Measurements from ENCODE around the gene BARX2. TPM values are rescaled to one million over a fixed set of nuclear protein-coding genes. Genes with fewer than 3 reads are reported as not detected.
A peak's percentile ranks its signal among the peaks of the same experiment; 100 is the strongest.

Gene BARX2
- total and polyA plus RNA-seq, 4 donors, result 0.10 to 1.2 (median 0.58) TPM

GRCh38 chr11:129444274-129444673 is 68.6 kb downstream of the BARX2 start:
- H3K4me3 ChIP-seq (ENCODE audit: low read depth, low read length), result no peak overlapping the region
- DNase-seq (ENCODE audit: low read depth in 4 of 6, low spot score in 6 of 6), result no peak
- H3K27me3 ChIP-seq (ENCODE audit: control insufficient read depth, insufficient read depth, low read length), result no peaks in the 10 kb centered on the region
- peaks cover 5% of the 10 kb centered on the region for H3K9me3 ChIP-seq (ENCODE audit: control insufficient read depth, insufficient read depth, low read length)
- WGBS (ENCODE audit: insufficient coverage), result 94% methylated on average over 3 of the region's 5 CpGs
- H3K36me3 ChIP-seq (ENCODE audit: control insufficient read depth, insufficient read depth, low read length), result no peaks in the 10 kb centered on the region
- H3K27ac ChIP-seq (ENCODE audit: low read depth, low read length), result no peak overlapping the region
- H3K4me1 ChIP-seq (ENCODE audit: control insufficient read depth, insufficient read depth, low read length), result peaks cover 11% of the 10 kb centered on the region

GRCh38 chr11:129445226-129445625 is 69.6 kb downstream of the BARX2 start:
- Histone ChIP-seq H3K9me3 (ENCODE audit: control insufficient read depth, insufficient read depth, low read length) (peaks cover 5% of the 10 kb centered on the region), H3K36me3 (ENCODE audit: control insufficient read depth, insufficient read depth, low read length) (no peaks in the 10 kb centered on the region), H3K27me3 (ENCODE audit: control insufficient read depth, insufficient read depth, low read length) (no peaks in the 10 kb centered on the region), H3K4me1 (ENCODE audit: control insufficient read depth, insufficient read depth, low read length) (peaks cover 7% of the 10 kb centered on the region), H3K27ac (ENCODE audit: low read depth, low read length) (no peak overlapping the region), H3K4me3 (ENCODE audit: low read depth, low read length) (no peak overlapping the region)
- no peak for DNase-seq (ENCODE audit: low read depth in 4 of 6, low spot score in 6 of 6)
- WGBS (ENCODE audit: insufficient coverage), result 94% methylated on average over 8 of the region's 9 CpGs

- Histone ChIP-seq H3K27me3 (ENCODE audit: control insufficient read depth, insufficient read depth, low read length) (no peaks in the 10 kb centered on the region), H3K36me3 (ENCODE audit: control insufficient read depth, insufficient read depth, low read length) (no peaks in the 10 kb centered on the region), H3K9me3 (ENCODE audit: control insufficient read depth, insufficient read depth, low read length) (peaks cover 5% of the 10 kb centered on the region), H3K4me1 (ENCODE audit: control insufficient read depth, insufficient read depth, low read length) (peaks cover 3% of the 10 kb centered on the region), H3K4me3 (ENCODE audit: low read depth, low read length) (no peak overlapping the region), H3K27ac (ENCODE audit: low read depth, low read length) (no peak overlapping the region)
- DNase-seq (ENCODE audit: low read depth in 4 of 6, low spot score in 6 of 6), result no peak
- 100% methylated on average over 1 of the region's 3 CpGs for WGBS (ENCODE audit: insufficient coverage)
Observed at GRCh38 chr11:129446572-129446971, 70.9 kb downstream of the BARX2 start.

GRCh38 chr11:129447654-129448239 is 72.1 kb downstream of the BARX2 start:
- Histone ChIP-seq H3K27ac (ENCODE audit: low read depth, low read length) (no peak overlapping the region), H3K9me3 (ENCODE audit: control insufficient read depth, insufficient read depth, low read length) (peaks cover 5% of the 10 kb centered on the region), H3K36me3 (ENCODE audit: control insufficient read depth, insufficient read depth, low read length) (no peaks in the 10 kb centered on the region), H3K4me1 (ENCODE audit: control insufficient read depth, insufficient read depth, low read length) (peaks cover 4% of the 10 kb centered on the region), H3K27me3 (ENCODE audit: control insufficient read depth, insufficient read depth, low read length) (no peaks in the 10 kb centered on the region), H3K4me3 (ENCODE audit: low read depth, low read length) (no peak overlapping the region)
- DNase-seq (ENCODE audit: low read depth in 4 of 6, low spot score in 6 of 6), result no peak
- 86% methylated on average over 1 of the region's 7 CpGs for whole genome bisulfite sequencing (ENCODE audit: insufficient coverage)

GRCh38 chr11:129451524-129451923 is 75.9 kb downstream of the BARX2 start:
- 76% methylated on average over 4 of the region's 5 CpGs for WGBS (ENCODE audit: insufficient coverage)
- Histone ChIP-seq H3K27me3 (ENCODE audit: control insufficient read depth, insufficient read depth, low read length) (no peaks in the 10 kb centered on the region), H3K4me1 (ENCODE audit: control insufficient read depth, insufficient read depth, low read length) (peaks cover 23% of the 10 kb centered on the region), H3K4me3 (ENCODE audit: low read depth, low read length) (no peak overlapping the region), H3K9me3 (ENCODE audit: control insufficient read depth, insufficient read depth, low read length) (peaks cover 6% of the 10 kb centered on the region), H3K27ac (ENCODE audit: low read depth, low read length) (no peak overlapping the region), H3K36me3 (ENCODE audit: control insufficient read depth, insufficient read depth, low read length) (no peaks in the 10 kb centered on the region)
- DNase-seq (ENCODE audit: low read depth in 4 of 6, low spot score in 6 of 6), result peak in 1 of 6 donors; percentile 14

- no peak overlapping the region for H3K4me3 ChIP-seq (ENCODE audit: low read depth, low read length)
- peaks cover 6% of the 10 kb centered on the region for H3K9me3 ChIP-seq (ENCODE audit: control insufficient read depth, insufficient read depth, low read length)
- WGBS (ENCODE audit: insufficient coverage), result 45% methylated on average over 3 of the region's 6 CpGs
- peaks cover 26% of the 10 kb centered on the region for H3K4me1 ChIP-seq (ENCODE audit: control insufficient read depth, insufficient read depth, low read length)
- H3K27ac ChIP-seq (ENCODE audit: low read depth, low read length), result no peak overlapping the region
- H3K27me3 ChIP-seq (ENCODE audit: control insufficient read depth, insufficient read depth, low read length), result no peaks in the 10 kb centered on the region
- H3K36me3 ChIP-seq (ENCODE audit: control insufficient read depth, insufficient read depth, low read length), result no peaks in the 10 kb centered on the region
- DNase-seq (ENCODE audit: low read depth in 4 of 6, low spot score in 6 of 6), result peak in 1 of 6 donors; percentile 24
Observed at GRCh38 chr11:129453293-129453721, 77.7 kb downstream of the BARX2 start.

GRCh38 chr11:129455101-129455500 is 79.5 kb downstream of the BARX2 start:
- Histone ChIP-seq H3K27ac (ENCODE audit: low read depth, low read length) (no peak overlapping the region), H3K27me3 (ENCODE audit: control insufficient read depth, insufficient read depth, low read length) (no peaks in the 10 kb centered on the region), H3K9me3 (ENCODE audit: control insufficient read depth, insufficient read depth, low read length) (peaks cover 2% of the 10 kb centered on the region), H3K36me3 (ENCODE audit: control insufficient read depth, insufficient read depth, low read length) (no peaks in the 10 kb centered on the region), H3K4me1 (ENCODE audit: control insufficient read depth, insufficient read depth, low read length) (peaks cover 30% of the 10 kb centered on the region), H3K4me3 (ENCODE audit: low read depth, low read length) (no peak overlapping the region)
- no peak for DNase-seq (ENCODE audit: low read depth in 4 of 6, low spot score in 6 of 6)
- 100% methylated on average over 1 of the region's 4 CpGs for WGBS (ENCODE audit: insufficient coverage)

GRCh38 chr11:129455756-129456655 is 80.4 kb downstream of the BARX2 start:
- peak in 2 of 6 donors; percentile 38 to 60 for DNase-seq (ENCODE audit: low read depth in 4 of 6, low spot score in 6 of 6)
- Histone ChIP-seq H3K36me3 (ENCODE audit: control insufficient read depth, insufficient read depth, low read length) (no peaks in the 10 kb centered on the region), H3K27me3 (ENCODE audit: control insufficient read depth, insufficient read depth, low read length) (no peaks in the 10 kb centered on the region), H3K27ac (ENCODE audit: low read depth, low read length) (no peak overlapping the region), H3K4me1 (ENCODE audit: control insufficient read depth, insufficient read depth, low read length) (peaks cover 30% of the 10 kb centered on the region), H3K4me3 (ENCODE audit: low read depth, low read length) (no peak overlapping the region), H3K9me3 (ENCODE audit: control insufficient read depth, insufficient read depth, low read length) (peaks cover 2% of the 10 kb centered on the region)
- 49% methylated on average over 15 of the region's 17 CpGs for WGBS (ENCODE audit: insufficient coverage)

- Histone ChIP-seq H3K4me3 (ENCODE audit: low read depth, low read length) (no peak overlapping the region), H3K27ac (ENCODE audit: low read depth, low read length) (no peak overlapping the region), H3K4me1 (ENCODE audit: control insufficient read depth, insufficient read depth, low read length) (peaks cover 27% of the 10 kb centered on the region), H3K27me3 (ENCODE audit: control insufficient read depth, insufficient read depth, low read length) (no peaks in the 10 kb centered on the region), H3K36me3 (ENCODE audit: control insufficient read depth, insufficient read depth, low read length) (no peaks in the 10 kb centered on the region), H3K9me3 (ENCODE audit: control insufficient read depth, insufficient read depth, low read length) (peaks cover 2% of the 10 kb centered on the region)
- no peak for DNase-seq (ENCODE audit: low read depth in 4 of 6, low spot score in 6 of 6)
- WGBS (ENCODE audit: insufficient coverage), result 47% methylated on average over 2 of the region's 6 CpGs
Observed at GRCh38 chr11:129457321-129457720, 81.7 kb downstream of the BARX2 start.

Measured in spinal cord (tissue), 10 donors.